ENCODE results near the gene C3orf20. TPM values are rescaled to one million over a fixed set of nuclear protein-coding genes. Genes with fewer than 3 reads are reported as not detected.

The C3orf20 gene
- total RNA-seq, 1 donor from 2014 or later = 0.13 TPM

DNA sequence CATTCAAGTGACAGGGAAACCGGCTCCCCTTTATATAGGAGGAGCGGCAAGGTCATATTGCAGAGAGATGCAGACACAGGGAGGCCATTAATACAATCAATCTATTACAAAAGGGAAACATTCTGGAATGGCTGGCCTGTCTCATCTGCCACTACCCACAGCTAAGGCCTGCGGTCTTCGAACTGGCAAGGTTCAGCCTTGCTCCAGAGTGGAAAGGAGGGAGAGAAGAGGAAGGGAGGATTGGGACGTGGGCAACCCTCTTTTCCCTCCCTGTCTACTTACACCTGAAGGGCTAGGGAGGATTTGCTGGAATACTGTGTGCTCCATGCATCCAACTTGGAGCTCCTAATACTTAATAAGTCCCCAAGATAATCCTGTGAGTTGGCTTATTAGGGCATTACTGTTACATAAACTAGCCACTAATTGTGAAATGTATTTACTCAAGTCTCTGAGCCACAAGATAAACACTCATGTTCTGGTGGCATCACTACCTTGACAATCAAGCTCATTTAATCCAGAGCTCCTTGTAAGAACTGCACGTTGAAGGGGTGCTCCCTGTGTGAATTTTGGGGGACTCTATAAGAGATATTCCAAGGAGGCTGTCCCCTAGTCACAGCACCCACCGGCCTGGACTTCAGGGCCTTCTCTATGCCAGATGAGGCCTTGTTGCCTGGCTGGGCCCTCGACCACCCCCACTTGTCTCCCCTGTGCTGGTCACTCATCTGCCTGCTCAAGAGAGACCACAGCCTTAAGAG, 43.1 kb upstream of the C3orf20 start:
- DNase-seq (ENCODE audit: low read depth) = no peak
- Histone ChIP-seq H3K36me3 (ENCODE audit: control insufficient read depth, insufficient read depth, low read length) (no peaks in the 10 kb centered on the region), H3K4me3 (ENCODE audit: low read depth, low read length) (no peak overlapping the region), H3K27me3 (ENCODE audit: control insufficient read depth, insufficient read depth, low read length) (peaks cover 3% of the 10 kb centered on the region)
- TF ChIP-seq, protein P1, sequence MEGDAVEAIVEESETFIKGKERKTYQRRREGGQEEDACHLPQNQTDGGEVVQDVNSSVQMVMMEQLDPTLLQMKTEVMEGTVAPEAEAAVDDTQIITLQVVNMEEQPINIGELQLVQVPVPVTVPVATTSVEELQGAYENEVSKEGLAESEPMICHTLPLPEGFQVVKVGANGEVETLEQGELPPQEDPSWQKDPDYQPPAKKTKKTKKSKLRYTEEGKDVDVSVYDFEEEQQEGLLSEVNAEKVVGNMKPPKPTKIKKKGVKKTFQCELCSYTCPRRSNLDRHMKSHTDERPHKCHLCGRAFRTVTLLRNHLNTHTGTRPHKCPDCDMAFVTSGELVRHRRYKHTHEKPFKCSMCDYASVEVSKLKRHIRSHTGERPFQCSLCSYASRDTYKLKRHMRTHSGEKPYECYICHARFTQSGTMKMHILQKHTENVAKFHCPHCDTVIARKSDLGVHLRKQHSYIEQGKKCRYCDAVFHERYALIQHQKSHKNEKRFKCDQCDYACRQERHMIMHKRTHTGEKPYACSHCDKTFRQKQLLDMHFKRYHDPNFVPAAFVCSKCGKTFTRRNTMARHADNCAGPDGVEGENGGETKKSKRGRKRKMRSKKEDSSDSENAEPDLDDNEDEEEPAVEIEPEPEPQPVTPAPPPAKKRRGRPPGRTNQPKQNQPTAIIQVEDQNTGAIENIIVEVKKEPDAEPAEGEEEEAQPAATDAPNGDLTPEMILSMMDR (IDR thresholded peaks at IDR 0.05; ENCODE audit: insufficient read depth, low read length, poor library complexity, severe bottlenecking) = no peak

GRCh38 chr3:14632442-14632930, 42.5 kb upstream of the C3orf20 start:
- no peaks in the 10 kb centered on the region for H3K36me3 ChIP-seq (ENCODE audit: control insufficient read depth, insufficient read depth, low read length)
- peaks cover 5% of the 10 kb centered on the region for H3K27me3 ChIP-seq (ENCODE audit: control insufficient read depth, insufficient read depth, low read length)
- TF ChIP-seq, protein P1 (IDR thresholded peaks at IDR 0.05; ENCODE audit: insufficient read depth, low read length, poor library complexity, severe bottlenecking) = no peak
- DNase-seq (ENCODE audit: low read depth) = no peak
- no peak overlapping the region for H3K4me3 ChIP-seq (ENCODE audit: low read depth, low read length)

- TF ChIP-seq, protein P1 (IDR thresholded peaks at IDR 0.05; ENCODE audit: insufficient read depth, low read length, poor library complexity, severe bottlenecking) = no peak
- H3K36me3 ChIP-seq (ENCODE audit: control insufficient read depth, insufficient read depth, low read length) = no peaks in the 10 kb centered on the region
- no peak overlapping the region for H3K4me3 ChIP-seq (ENCODE audit: low read depth, low read length)
- H3K27me3 ChIP-seq (ENCODE audit: control insufficient read depth, insufficient read depth, low read length) = peaks cover 5% of the 10 kb centered on the region
- no peak for DNase-seq (ENCODE audit: low read depth)
Measured at GRCh38 chr3:14633417-14633816, 41.5 kb upstream of the C3orf20 start.

DNA sequence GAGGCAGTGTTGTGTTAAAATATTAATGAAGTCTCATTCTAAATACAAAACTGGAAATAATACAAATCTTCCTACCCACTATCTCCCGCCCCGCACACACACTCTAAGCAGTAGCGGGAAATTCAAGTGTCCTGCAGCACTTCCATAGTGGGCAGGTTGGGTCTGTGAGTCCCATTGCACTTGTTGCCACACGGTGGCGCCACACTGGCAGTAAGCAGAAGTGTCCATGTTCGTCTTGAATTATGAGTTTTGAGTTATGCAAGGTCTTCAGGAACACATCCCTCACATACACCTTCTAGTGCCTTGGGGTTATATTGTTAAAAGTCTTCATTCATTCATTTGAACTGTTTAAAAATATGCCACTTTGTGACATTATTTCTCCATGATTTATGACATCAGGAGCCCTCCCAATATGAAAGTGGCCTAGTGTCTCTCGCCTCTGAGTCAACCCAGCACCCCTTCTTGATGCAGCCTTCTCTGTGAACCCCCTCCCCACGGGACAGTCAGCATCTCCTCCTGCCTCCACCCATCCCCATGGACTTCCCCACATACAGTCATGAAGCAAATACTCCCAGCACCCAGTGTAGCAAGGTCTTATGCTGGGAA, 41.0 kb upstream of the C3orf20 start:
- Histone ChIP-seq H3K27me3 (ENCODE audit: control insufficient read depth, insufficient read depth, low read length) (peaks cover 5% of the 10 kb centered on the region), H3K36me3 (ENCODE audit: control insufficient read depth, insufficient read depth, low read length) (no peaks in the 10 kb centered on the region), H3K4me3 (ENCODE audit: low read depth, low read length) (no peak overlapping the region)
- no peak for DNase-seq (ENCODE audit: low read depth)
- TF ChIP-seq, protein P1 (IDR thresholded peaks at IDR 0.05; ENCODE audit: insufficient read depth, low read length, poor library complexity, severe bottlenecking) = peak; percentile 76

GRCh38 chr3:14634763-14635400, 40.1 kb upstream of the C3orf20 start:
- TF ChIP-seq, protein P1 (IDR thresholded peaks at IDR 0.05; ENCODE audit: insufficient read depth, low read length, poor library complexity, severe bottlenecking) = no peak
- DNase-seq (ENCODE audit: low read depth) = no peak

More at GRCh38 chr3:14634763-14635400, 40.1 kb upstream of the C3orf20 start:
- Histone ChIP-seq H3K36me3 (ENCODE audit: control insufficient read depth, insufficient read depth, low read length) (no peaks in the 10 kb centered on the region), H3K27me3 (ENCODE audit: control insufficient read depth, insufficient read depth, low read length) (peaks cover 5% of the 10 kb centered on the region), H3K4me3 (ENCODE audit: low read depth, low read length) (no peak overlapping the region)

Measured in kidney epithelial cell (primary cell).